OCI-LY3 (cell line): Measurements from ENCODE around the gene PGGHG.
"Not testable (repeated sequence)": the region's sequence is repeated elsewhere in the genome, so short reads cannot be mapped to it uniquely, and the experiment has no call there.

ENCODE experiments used
- H2AFZ ChIP-seq: fragments of 200-600, 300-600 bp; shearing (Covaris generic); 2 replicates; pipeline ENCODE4 v1.6.0; 2014; ENCODE audit warnings: antibody characterized with exemption, low read depth, low read length
- H3K27ac ChIP-seq: fragments of 200-600, 300-600 bp; sonication (generic); 2 replicates; pipeline ENCODE4 v1.5.1; 2014; ENCODE audit warnings: mild to moderate bottlenecking, low read length, moderate library complexity, mixed read lengths
- H3K27me3 ChIP-seq: fragments of 200-600, 300-600 bp; sonication (generic); 2 replicates; pipeline ENCODE4 v1.6.1; 2014; ENCODE audit warnings: low read depth, low read length, mixed read lengths
- H3K36me3 ChIP-seq: fragments of 200-600, 300-600 bp; sonication (generic); replicated peaks from 2 replicates; pipeline ENCODE3; 2014; ENCODE audit warnings: low read depth, low read length, mixed read lengths
- H3K4me1 ChIP-seq: fragments of 300-600, 200-600 bp; sonication (generic); 2 replicates; pipeline ENCODE4 v1.6.1; 2014; ENCODE audit warnings: low read length, mixed read lengths
- H3K4me2 ChIP-seq: fragments of 200-600, 300-600 bp; sonication (generic); 2 replicates; pipeline ENCODE4 v1.6.1; 2014; ENCODE audit warnings: low read length, mixed read lengths
- H3K4me3 ChIP-seq: fragments of 300-600, 200-600 bp; sonication (generic); 2 replicates; pipeline ENCODE4 v1.5.1; 2014; ENCODE audit warnings: antibody characterized with exemption, mild to moderate bottlenecking, low read length, moderate library complexity
- H3K79me2 ChIP-seq: fragments of 300-600, 200-600 bp; shearing (Covaris generic); 2 replicates; pipeline ENCODE4 v1.6.1; 2014; ENCODE audit warnings: mild to moderate bottlenecking, low read length, mixed read lengths
- H3K9ac ChIP-seq: fragments of 300-600, 200-600 bp; shearing (Covaris generic); 2 replicates; pipeline ENCODE4 v1.6.0; 2014; ENCODE audit warnings: mild to moderate bottlenecking, low read length, moderate library complexity
- H3K9me3 ChIP-seq: fragments of 200-600, 300-600 bp; shearing (Covaris generic); 2 replicates; pipeline ENCODE4 v1.6.1; 2014; ENCODE audit warnings: low read length, mixed read lengths; ENCODE audit not compliant: insufficient read depth
- H4K20me1 ChIP-seq: fragments of 200-600, 300-600 bp; sonication (generic); 2 replicates; pipeline ENCODE4 v1.6.1; 2016; ENCODE audit warnings: low read length, mixed read lengths; ENCODE audit not compliant: insufficient read depth
- EZH2phosphoT487 ChIP-seq: fragments of 200-600 bp; shearing (Covaris generic); IDR thresholded peaks from 2 replicates; pipeline ENCODE4 v1.6.1; 2018; ENCODE audit warnings: antibody characterized with exemption, mixed run types, low read depth
- TF ChIP-seq, protein P1 (sequence below): fragments of 200-600, 300-600 bp; sonication (generic); IDR thresholded peaks from 2 replicates; pipeline ENCODE4 v1.5.1; 2014; ENCODE audit warnings: antibody characterized with exemption, low read length, low read depth

Gene PGGHG

DNA sequence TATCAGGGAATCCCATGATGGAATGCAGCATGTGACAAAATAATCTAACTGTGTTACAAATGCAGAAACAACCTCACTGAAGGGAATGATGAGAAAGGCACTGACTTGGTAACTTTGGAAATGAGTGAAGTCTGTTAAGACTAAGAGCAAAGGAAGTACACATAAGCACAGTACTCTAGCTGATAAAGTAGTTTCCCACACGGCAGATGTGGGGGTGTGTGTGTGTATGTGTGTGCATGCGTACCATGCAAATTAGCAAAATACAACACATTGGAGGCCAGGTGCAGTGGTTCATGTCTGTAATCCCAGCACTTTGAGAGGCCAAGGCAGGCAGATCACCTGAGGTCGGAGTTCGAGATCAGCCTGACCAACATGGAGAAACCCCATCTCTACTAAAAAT is 27.3 kb upstream of the PGGHG start:
- Histone ChIP-seq H4K20me1 (no peaks in the 10 kb centered on the region), H3K79me2 (no peaks in the 10 kb centered on the region), H3K9ac (no peak overlapping the region), H3K9me3 (no peaks in the 10 kb centered on the region), H3K36me3 (no peaks in the 10 kb centered on the region), H3K27me3 (no peaks in the 10 kb centered on the region), H2AFZ (no peak overlapping the region), H3K4me2 (no peak overlapping the region), H3K27ac (no peak overlapping the region), H3K4me3 (no peak overlapping the region), H3K4me1 (peaks cover 22% of the 10 kb centered on the region)
- TF ChIP-seq EZH2phosphoT487, result no peak
- TF ChIP-seq, protein P1, sequence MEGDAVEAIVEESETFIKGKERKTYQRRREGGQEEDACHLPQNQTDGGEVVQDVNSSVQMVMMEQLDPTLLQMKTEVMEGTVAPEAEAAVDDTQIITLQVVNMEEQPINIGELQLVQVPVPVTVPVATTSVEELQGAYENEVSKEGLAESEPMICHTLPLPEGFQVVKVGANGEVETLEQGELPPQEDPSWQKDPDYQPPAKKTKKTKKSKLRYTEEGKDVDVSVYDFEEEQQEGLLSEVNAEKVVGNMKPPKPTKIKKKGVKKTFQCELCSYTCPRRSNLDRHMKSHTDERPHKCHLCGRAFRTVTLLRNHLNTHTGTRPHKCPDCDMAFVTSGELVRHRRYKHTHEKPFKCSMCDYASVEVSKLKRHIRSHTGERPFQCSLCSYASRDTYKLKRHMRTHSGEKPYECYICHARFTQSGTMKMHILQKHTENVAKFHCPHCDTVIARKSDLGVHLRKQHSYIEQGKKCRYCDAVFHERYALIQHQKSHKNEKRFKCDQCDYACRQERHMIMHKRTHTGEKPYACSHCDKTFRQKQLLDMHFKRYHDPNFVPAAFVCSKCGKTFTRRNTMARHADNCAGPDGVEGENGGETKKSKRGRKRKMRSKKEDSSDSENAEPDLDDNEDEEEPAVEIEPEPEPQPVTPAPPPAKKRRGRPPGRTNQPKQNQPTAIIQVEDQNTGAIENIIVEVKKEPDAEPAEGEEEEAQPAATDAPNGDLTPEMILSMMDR, result no peak

DNA sequence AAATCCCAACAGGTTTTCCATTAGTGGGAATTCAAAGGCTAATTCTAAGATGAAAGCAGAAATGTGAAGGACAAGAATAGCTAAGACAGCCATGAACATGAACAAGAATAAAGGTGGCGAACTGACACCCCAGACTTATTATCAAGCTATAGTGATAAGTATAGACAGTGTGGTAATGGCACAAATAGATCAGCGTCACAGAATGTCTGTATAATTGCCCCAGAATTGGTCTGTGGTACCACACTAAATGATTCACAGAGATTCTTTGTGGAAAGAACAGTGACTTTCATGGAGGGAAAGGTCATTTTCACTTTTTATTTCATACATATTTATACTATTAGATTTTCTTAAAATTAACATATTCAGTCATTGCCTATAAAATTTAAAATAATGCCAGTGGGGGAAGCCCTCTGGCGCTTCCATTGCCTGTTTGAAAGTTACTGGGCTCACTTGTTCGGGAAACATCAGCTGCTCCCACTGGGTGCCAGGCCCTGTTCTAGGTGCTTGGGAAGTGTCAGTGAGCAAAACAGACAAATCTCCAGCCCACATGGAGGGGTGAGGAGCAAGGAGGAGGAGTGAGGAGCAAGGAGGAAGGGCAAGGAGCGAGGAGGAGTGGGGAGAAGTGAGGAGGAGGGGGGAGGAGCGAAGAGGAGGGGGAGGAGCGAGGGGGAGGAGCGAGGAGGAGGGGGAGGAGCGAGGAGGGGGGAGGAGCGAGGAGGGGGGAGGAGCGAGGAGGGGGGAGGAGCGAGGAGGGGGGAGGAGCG is 22.1 kb upstream of the PGGHG start:
- no peak for TF ChIP-seq EZH2phosphoT487
- TF ChIP-seq, protein P1, result no peak
- H3K27ac ChIP-seq, result no peak overlapping the region

DNA sequence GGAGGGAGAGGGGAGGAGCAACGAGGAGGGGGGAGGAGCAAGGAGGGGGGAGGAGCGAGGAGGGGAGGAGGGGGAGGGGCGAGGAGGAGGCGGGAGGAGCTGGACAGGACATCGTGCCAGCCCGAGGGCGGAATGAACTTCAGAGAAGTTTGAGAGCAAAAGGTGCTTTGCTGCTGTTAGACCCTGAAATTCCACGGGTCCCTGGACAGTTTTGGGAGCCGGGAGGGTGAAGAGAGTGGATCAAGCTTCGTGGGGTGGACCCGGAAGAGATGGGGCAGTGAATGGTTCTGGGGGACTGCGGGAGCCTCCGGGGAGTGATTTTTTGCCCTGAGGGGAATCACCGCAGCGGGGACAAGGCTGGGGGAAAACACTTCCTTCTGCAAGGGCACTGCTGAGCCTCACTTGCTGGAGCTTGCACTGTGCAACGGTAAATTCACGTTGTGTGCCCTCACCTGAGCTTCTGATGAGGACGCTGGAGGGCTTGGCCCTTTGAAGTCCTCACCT is 21.4 kb upstream of the PGGHG start:
- no peaks in the 10 kb centered on the region for H3K9me3 ChIP-seq
- peak overlapping the region; percentile 96 for H3K4me3 ChIP-seq

More for the DNA sequence above, 22.1 kb upstream of the PGGHG start:
- Histone ChIP-seq H3K9ac (no peak overlapping the region), H3K4me3 (peak overlapping the region; percentile 66), H3K79me2 (peaks cover 10% of the 10 kb centered on the region; the same call in 1 of the 2 replicates), H2AFZ (no peak overlapping the region; the same call in 1 of the 2 replicates), H3K4me2 (peak overlapping the region; percentile 63), H3K27me3 (no peaks in the 10 kb centered on the region), H3K9me3 (no peaks in the 10 kb centered on the region), H3K36me3 (no peaks in the 10 kb centered on the region), H4K20me1 (no peaks in the 10 kb centered on the region), H3K4me1 (peaks cover 40% of the 10 kb centered on the region)

DNA sequence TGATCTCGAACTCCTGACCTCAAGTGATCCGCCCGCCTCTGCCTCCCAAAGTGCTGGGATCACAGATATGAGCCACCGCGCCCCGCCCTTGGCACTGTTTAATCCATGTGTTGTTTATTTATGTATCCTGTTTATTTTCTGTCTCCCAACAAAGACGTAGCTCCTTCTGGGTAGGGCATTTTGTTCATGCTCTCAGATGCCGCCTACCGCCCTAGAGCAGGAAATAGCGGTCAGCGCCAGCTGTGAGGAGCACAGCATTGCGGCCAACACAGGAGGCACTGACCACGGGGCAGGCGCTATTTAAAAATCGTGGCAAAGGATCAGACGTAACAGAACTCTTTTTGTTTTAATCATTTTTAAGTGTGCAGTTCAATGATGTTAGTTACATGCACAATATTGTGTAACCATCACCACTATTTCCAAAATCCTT is 20.2 kb upstream of the PGGHG start:
- Histone ChIP-seq H3K9ac (peak overlapping the region; percentile 100), H3K27ac (peak overlapping the region; percentile 97), H3K4me1 (peaks cover 35% of the 10 kb centered on the region), H3K4me3 (peak overlapping the region; percentile 96), H3K4me2 (peak overlapping the region; percentile 100)
- not testable (repeated sequence) for H3K27me3 ChIP-seq, H3K36me3 ChIP-seq, H3K79me2 ChIP-seq, H4K20me1 ChIP-seq, H3K9me3 ChIP-seq, H2AFZ ChIP-seq
- TF ChIP-seq, protein P1, result peak; percentile 24; the same call in 1 of the 2 replicates

More for the DNA sequence above, 21.4 kb upstream of the PGGHG start:
- peak overlapping the region; percentile 100 for H3K9ac ChIP-seq
- no peaks in the 10 kb centered on the region for H4K20me1 ChIP-seq
- H2AFZ ChIP-seq, result no peak overlapping the region; the same call in 1 of the 2 replicates
- peaks cover 35% of the 10 kb centered on the region for H3K4me1 ChIP-seq
- no peaks in the 10 kb centered on the region for H3K36me3 ChIP-seq
- peaks cover 10% of the 10 kb centered on the region; the same call in 1 of the 2 replicates for H3K79me2 ChIP-seq
- TF ChIP-seq, protein P1, result no peak
- no peak for TF ChIP-seq EZH2phosphoT487
- no peaks in the 10 kb centered on the region for H3K27me3 ChIP-seq
- peak overlapping the region; percentile 97 for H3K27ac ChIP-seq
- peak overlapping the region; percentile 100 for H3K4me2 ChIP-seq
